Osteoblast (primary cell): Measurements from ENCODE around the gene SH2B3. TPM values are rescaled to one million over a fixed set of nuclear protein-coding genes. Genes with fewer than 3 reads are reported as not detected.
A peak's percentile ranks its signal among the peaks of the same experiment; 100 is the strongest.

Experiments
- DNase-seq: peaks from one replicate; pipeline ENCODE4 v3.0.0; 2011; ENCODE audit warnings: low spot score, mixed read lengths; ENCODE audit not compliant: insufficient read length; ENCODE audit errors: missing footprints
- H2AFZ ChIP-seq: 2 replicates; pipeline ENCODE4 v1.6.0; 2011; ENCODE audit warnings: mild to moderate bottlenecking, low read length
- H3K27ac ChIP-seq: 2 replicates; pipeline ENCODE4 v1.5.1; 2011; ENCODE audit warnings: mild to moderate bottlenecking, low read depth, low read length, moderate library complexity
- H3K27me3 ChIP-seq: 2 replicates; pipeline ENCODE4 v1.6.0; 2012; ENCODE audit warnings: mild to moderate bottlenecking, control low read depth, inconsistent platforms, low read length, moderate library complexity; ENCODE audit not compliant: insufficient read depth
- H3K36me3 ChIP-seq: 2 replicates; pipeline ENCODE4 v1.5.1; 2011; ENCODE audit warnings: mild to moderate bottlenecking, low read length, control low read depth, moderate library complexity; ENCODE audit not compliant: insufficient read depth
- H3K4me1 ChIP-seq: 2 replicates; pipeline ENCODE4 v1.5.1; 2011; ENCODE audit warnings: mild to moderate bottlenecking, low read length, control low read depth, moderate library complexity; ENCODE audit not compliant: insufficient read depth
- H3K4me2 ChIP-seq: 2 replicates; pipeline ENCODE4 v1.6.0; 2011; ENCODE audit warnings: mild to moderate bottlenecking, low read length; ENCODE audit not compliant: insufficient read depth
- H3K4me3 ChIP-seq: fragments of 200-600 bp; sonication (generic); 3 replicates; pipeline ENCODE4 v1.5.1; 2012; ENCODE audit warnings: mild to moderate bottlenecking, low read length, inconsistent platforms; ENCODE audit not compliant: insufficient read depth
- H3K79me2 ChIP-seq: 2 replicates; pipeline ENCODE4 v1.6.0; 2012; ENCODE audit warnings: mild to moderate bottlenecking, low read length, control low read depth, inconsistent platforms; ENCODE audit not compliant: insufficient read depth
- H3K9me3 ChIP-seq: 2 replicates; pipeline ENCODE4 v1.5.1; 2011; ENCODE audit warnings: low read depth, low read length, control low read depth
- H4K20me1 ChIP-seq: 2 replicates; pipeline ENCODE4 v1.6.0; 2012; ENCODE audit warnings: mild to moderate bottlenecking, low read length, control low read depth; ENCODE audit not compliant: insufficient read depth
- total RNA-seq: library from RNA; depleted of rRNA; stranded (reverse); fragments of >200 nt; gene quantifications from 2 replicates; pipeline ENCODE4 v1.2.3, GENCODE V29; 2012
- TF ChIP-seq, protein P1 (sequence below): IDR thresholded peaks from 2 replicates; pipeline ENCODE4 v1.5.1; 2011; ENCODE audit warnings: mild to moderate bottlenecking, low read depth, low read length, moderate library complexity; ENCODE audit errors: extremely low read depth

The SH2B3 gene
- total RNA-seq, 1 donor: 51.4 TPM

GRCh38 chr12:111441107-111441928 is 35.6 kb downstream of the SH2B3 start:
- TF ChIP-seq, protein P1, sequence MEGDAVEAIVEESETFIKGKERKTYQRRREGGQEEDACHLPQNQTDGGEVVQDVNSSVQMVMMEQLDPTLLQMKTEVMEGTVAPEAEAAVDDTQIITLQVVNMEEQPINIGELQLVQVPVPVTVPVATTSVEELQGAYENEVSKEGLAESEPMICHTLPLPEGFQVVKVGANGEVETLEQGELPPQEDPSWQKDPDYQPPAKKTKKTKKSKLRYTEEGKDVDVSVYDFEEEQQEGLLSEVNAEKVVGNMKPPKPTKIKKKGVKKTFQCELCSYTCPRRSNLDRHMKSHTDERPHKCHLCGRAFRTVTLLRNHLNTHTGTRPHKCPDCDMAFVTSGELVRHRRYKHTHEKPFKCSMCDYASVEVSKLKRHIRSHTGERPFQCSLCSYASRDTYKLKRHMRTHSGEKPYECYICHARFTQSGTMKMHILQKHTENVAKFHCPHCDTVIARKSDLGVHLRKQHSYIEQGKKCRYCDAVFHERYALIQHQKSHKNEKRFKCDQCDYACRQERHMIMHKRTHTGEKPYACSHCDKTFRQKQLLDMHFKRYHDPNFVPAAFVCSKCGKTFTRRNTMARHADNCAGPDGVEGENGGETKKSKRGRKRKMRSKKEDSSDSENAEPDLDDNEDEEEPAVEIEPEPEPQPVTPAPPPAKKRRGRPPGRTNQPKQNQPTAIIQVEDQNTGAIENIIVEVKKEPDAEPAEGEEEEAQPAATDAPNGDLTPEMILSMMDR: no peak
- Histone ChIP-seq H3K4me3 (no peak overlapping the region), H3K9me3 (no peaks in the 10 kb centered on the region), H3K27ac (peak overlapping the region; percentile 42), H3K79me2 (peaks cover 98% of the 10 kb centered on the region), H3K4me1 (peaks cover 54% of the 10 kb centered on the region), H3K4me2 (no peak overlapping the region), H3K36me3 (peaks cover 14% of the 10 kb centered on the region), H4K20me1 (peaks cover 78% of the 10 kb centered on the region), H3K27me3 (no peaks in the 10 kb centered on the region), H2AFZ (no peak overlapping the region)
- DNase-seq: peak; percentile 22

DNA sequence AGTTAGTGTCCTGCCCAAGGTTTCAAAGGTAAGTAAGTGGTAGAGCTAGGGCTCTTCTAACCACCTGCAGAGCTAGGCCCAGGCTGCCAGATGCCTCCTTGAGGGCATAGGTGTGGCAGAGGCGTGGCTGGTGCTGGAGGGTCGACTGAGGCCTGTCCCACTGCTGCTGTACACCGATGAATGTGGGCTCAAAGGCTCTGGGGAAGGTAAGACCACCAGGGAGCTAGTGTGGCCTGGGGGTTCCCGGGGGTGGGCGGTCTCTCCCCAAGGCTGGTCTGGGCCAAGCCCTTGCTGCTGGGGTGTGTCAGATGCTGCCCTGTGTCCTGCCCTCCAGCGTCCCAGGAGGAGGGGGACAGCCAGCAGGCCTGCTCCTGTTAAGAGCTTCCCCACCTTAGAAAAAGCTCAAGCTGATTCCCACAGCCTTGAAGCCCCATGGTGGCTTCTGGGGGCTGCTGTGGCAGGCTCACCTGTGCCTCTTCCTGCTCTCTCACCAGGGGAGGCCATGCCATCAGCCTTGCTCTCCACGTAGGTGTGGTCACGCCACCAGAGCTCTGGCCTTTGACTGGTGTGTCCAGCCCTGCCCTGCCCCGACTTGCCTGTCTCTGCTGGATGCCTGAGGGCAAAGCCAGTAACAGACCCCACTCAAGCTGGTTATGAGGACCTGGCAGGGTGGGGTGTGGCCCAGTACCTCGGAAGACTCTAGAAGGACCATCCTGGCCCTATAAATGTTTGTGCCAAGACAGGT is 36.8 kb downstream of the SH2B3 start:
- peaks cover 24% of the 10 kb centered on the region for H3K36me3 ChIP-seq
- peaks cover 77% of the 10 kb centered on the region for H4K20me1 ChIP-seq
- H3K4me3 ChIP-seq: no peak overlapping the region
- H3K79me2 ChIP-seq: peaks cover 97% of the 10 kb centered on the region
- H3K9me3 ChIP-seq: no peaks in the 10 kb centered on the region
- TF ChIP-seq, protein P1: no peak
- no peak overlapping the region for H3K4me2 ChIP-seq
- peak overlapping the region; percentile 69 for H3K27ac ChIP-seq
- peak; percentile 19 for DNase-seq
- no peaks in the 10 kb centered on the region for H3K27me3 ChIP-seq
- peaks cover 47% of the 10 kb centered on the region for H3K4me1 ChIP-seq
- no peak overlapping the region for H2AFZ ChIP-seq

DNA sequence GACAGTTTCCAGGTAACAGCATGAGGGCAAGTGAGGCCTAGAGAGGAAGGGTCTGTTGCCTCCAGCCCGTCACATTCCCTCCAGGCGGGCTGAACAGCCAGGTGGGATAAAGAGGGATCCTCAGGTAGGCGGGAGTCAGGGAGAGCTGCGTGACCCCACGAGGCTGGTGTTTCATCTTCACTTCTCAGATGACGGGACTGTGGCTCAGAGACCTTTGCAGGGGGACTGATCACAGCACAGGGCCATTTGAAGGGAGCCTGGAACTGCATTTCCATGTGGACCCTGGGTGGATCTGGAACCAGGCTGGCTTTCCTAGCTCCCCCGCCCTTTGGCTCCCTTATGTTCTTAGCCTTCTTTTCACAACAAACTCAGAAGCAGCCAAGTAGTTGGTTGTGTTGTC is 37.4 kb downstream of the SH2B3 start:
- H3K4me1 ChIP-seq: peaks cover 41% of the 10 kb centered on the region
- no peak overlapping the region for H3K4me3 ChIP-seq
- DNase-seq: peak; percentile 36
- no peaks in the 10 kb centered on the region for H3K9me3 ChIP-seq
- no peak overlapping the region for H3K4me2 ChIP-seq
- TF ChIP-seq, protein P1: no peak
- peaks cover 30% of the 10 kb centered on the region for H3K36me3 ChIP-seq
- H4K20me1 ChIP-seq: peaks cover 71% of the 10 kb centered on the region
- H3K27me3 ChIP-seq: no peaks in the 10 kb centered on the region
- peak overlapping the region; percentile 69 for H3K27ac ChIP-seq
- H3K79me2 ChIP-seq: peaks cover 92% of the 10 kb centered on the region
- H2AFZ ChIP-seq: no peak overlapping the region

DNA sequence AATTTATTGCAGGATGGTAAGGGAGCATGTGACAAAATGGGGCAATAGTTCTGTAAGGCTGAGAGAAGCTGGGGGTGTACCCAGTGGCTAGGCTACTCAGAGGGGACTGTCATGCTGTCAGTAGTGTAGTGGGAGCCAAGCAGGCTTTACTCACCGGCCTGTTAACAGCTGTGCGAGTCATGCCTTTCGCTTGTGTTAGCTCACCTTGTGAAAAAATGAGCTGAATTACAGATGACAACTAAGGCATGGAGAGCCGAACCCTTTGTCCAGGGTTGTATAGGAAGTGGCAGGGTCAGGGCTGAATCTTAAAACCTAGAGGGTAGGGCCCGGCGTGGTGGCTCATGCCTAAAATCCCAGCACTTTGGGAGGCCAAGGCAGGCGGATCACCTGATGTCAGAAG is 37.9 kb downstream of the SH2B3 start:
- H2AFZ ChIP-seq: no peak overlapping the region
- peaks cover 35% of the 10 kb centered on the region for H3K36me3 ChIP-seq
- peak overlapping the region; percentile 69 for H3K27ac ChIP-seq
- TF ChIP-seq, protein P1: no peak
- no peaks in the 10 kb centered on the region for H3K27me3 ChIP-seq
- no peaks in the 10 kb centered on the region for H3K9me3 ChIP-seq
- H3K79me2 ChIP-seq: peaks cover 88% of the 10 kb centered on the region
- H3K4me3 ChIP-seq: no peak overlapping the region
- H4K20me1 ChIP-seq: peaks cover 66% of the 10 kb centered on the region
- peaks cover 36% of the 10 kb centered on the region for H3K4me1 ChIP-seq
- peak; percentile 87 for DNase-seq
- H3K4me2 ChIP-seq: no peak overlapping the region
